Stimulated activated CD8-positive, alpha-beta memory T cell treated with anti-CD3 and anti-CD28 coated beads, Interleukin-4, amount 100 ng/mL, for 24 hours (primary cell): Measurements from ENCODE around the gene EME2.

Experiments
- DNase-seq: peaks from one replicate; pipeline ENCODE4 v3.0.0-alpha.2; 2020; ENCODE audit warnings: low read depth

EME2 gene

GRCh38 chr16:1745181-1745899 is 27.3 kb upstream of the EME2 start:
- DNase-seq = no peak

DNA sequence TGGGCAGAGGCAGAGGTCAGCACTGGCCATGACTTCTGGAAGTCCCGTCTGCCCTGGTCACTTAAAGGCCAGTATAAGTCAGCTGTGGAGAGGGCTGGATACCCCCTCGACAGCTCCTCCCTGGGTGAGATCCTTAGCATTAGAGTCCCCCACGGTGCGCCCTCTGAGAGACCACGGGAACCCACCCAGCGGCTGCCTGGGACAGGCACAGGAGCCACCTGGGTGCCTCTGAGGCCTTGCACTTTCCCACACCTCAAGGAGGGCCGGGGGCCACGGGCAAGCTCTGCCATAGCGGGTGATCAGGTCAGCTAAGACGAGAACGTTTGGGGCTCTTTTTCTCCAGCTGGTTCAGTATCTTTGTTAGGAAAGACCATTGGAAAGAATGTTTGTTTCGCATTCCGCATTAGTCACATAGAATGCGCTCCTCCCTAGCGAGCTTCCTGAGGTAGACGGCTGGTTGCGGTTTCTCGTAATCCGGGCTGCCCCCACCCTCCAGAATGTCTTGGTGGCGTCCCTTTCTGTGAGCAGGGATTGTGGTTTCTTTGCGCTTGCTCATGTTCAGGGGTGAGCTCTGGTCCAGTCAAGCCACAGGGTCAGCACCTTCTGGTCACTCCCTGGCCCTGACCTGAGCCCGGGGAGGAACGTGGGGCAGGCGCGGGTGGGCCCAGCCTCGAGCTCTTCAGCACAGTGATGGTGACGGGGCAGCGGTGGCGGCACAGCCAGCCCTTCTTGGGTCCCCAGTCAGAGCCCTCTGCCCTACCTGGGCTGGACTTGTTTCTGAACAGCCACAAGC is 26.5 kb upstream of the EME2 start:
- DNase-seq = no peak

DNA sequence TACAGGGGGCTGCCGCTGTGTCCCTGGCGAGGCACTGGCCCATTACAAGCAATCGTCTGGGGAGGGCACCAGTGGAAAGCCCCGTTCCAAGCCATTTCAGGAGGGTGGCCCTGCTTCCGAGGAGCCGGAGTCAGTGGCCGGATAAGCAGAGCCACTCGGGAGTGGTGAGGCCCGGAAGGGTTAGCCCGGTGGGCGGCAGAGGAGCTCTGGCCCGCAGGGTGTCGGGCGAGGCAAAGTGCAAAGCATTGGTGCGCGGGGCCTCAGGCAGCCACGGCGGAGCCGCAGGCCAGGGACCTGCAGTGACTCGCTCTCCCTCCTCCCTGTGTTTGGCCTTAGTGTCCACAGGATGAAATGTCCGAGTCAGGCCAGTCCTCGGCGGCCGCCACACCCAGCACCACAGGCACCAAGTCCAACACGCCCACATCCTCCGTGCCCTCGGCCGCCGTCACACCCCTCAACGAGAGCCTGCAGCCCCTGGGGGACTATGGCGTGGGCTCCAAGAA is 25.9 kb upstream of the EME2 start:
- DNase-seq = no peak

DNA sequence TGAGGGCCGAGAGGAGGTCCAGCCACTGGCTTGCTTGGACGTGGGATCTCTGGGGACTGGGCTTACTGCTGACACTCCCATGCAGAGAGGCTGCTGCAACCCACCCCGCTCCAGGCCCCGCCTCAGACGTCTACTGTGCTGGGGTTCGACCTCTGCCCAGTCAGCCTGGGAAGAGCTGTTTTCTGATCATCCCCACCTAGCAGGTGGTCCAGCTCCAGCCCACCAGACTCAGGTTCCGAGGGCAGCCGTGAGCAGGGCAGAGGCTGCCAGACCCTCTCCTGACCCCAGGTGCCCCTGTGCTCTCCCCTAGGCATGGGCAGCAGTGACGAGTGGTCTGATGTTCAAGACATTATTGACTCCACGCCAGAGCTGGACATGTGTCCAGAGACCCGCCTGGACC is 24.7 kb upstream of the EME2 start:
- no peak for DNase-seq

DNA sequence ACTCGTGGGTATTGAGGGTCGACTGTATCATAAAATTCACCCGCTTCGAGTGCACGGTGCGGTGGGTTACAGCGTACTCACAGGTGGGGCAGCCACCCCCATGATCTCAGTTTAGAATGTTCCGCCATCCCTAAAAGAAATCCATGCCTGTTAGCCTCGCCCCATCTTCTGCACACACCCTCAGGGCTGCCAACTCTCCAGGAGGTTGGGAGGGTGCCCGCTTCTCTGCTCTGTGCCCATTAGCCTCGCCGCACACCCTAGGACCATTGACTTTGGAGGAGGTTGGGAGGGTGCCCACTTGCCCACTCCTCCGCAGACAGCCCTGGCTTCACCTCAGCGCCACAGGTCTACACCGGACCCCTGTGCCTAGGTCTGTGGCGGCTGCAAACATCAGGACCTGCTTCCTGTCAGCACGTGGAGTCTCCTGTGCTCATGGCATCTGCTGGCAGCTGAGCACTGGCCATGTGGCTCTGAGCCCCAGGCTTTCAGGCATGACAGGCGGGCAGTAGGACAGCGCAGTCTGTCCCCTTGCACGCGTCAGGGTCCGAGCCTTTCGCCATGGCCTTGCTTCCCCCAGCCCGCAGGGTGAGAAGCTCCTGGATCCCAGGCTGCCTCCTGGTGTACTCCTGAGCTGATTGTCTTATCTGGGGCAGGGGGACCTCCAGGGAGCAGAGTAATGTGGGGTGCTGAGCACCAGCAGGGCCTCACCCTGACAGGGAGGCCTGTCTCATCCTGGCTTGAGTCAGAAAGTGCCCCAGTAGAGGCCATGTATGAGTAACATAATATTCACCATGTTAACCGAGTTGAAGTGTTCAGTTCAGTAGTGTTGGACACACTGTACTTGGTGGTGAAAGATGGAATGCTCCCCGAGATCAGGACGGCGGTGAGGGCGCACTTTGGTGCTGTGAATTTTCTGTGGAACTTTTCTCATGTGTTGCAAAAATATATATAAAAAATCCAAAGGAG is 23.2 kb upstream of the EME2 start:
- DNase-seq = no peak

DNA sequence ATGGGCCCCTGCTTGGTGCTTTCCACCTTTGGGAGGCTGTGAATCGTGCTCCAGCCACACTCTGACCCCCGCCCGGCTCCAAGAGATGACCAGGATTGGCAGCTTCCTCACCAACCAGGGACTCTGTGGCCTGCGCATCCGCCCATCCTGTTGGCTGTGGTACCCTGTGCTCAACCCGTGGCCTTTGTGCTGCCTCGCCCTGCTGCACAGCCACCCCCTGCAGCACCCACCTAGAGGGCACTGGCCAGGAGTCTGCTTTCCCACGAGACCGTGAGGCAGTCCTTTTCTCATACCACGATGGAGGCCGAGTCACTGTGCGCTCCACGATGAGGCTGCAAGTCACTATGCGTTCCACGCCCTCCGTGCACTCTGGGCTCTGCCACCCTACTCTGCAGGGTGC is 20.7 kb upstream of the EME2 start:
- no peak for DNase-seq

DNA sequence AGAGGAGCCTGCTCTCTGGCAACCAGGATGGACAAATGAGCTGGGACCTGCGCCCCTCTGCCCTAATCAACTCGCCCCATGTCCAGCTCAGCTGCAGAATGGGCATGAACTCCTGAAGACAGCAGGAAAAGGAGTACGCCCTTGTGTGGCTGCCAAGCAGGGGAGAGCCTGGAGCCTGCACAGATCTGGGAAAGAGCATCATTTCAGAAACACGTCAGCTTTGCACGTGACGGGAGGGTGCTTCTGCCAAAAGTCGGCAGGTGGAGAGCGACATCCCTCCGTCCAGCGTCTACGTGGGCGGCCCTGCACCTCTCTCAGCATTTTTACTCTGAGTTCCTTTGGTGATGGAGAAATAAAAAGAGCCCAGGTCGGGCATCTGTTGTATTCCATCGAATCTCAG is 19.8 kb upstream of the EME2 start:
- no peak for DNase-seq

DNA sequence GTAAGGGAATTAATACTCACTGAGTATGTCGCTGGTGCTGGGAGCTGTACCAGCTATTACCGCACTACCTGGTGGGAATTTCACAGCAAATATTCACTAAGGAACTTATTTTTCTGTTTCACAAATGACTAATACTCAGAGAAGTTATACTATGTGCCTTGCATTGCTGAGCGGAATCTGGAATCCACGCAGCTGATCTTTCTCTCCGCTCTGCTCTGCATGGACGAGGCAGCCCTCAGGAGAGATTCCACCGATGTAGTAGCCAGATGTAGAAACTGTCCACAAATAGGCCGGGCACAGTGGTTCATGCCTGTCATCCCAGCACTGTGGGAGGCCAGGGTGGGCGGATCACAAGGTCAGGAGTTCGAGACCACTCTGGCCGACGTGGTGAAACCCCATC is 18.4 kb upstream of the EME2 start:
- DNase-seq = no peak

DNA sequence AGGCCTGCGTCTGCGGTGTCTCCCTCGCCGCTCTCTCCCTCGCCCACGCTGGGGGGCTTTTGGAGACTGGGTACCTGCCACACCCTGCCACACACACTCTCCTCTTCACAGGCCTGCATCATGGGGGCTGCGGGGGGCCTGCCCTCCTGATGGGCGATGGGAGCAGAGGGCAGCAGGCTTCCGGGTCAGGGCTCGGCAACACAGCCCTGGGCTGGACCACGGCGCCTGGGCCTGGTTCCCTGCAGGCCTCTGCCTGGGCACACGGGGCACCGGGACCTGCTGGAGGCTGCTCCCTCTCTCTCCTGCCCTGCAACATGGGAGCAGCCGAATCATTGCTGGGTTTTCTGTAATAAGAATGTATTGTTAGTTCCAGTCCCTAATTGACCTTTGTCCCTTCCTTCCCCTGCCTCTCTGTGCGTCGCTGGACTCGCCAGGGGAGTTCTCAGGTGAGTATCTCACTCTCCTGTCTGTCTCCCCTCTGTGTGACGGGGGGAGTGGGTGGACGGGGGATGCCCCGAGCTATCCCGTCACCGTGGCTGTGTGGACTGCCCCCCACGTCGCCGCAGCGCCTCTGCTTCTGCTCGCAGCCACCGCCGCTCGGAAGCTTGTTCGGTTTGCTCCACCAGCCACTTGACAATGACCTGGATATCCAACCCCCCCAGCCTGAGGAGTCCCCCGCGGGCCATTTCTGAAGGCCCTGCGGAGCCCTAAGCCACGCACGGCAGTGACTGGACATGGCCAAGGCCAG is 14.7 kb upstream of the EME2 start:
- DNase-seq = no peak

DNA sequence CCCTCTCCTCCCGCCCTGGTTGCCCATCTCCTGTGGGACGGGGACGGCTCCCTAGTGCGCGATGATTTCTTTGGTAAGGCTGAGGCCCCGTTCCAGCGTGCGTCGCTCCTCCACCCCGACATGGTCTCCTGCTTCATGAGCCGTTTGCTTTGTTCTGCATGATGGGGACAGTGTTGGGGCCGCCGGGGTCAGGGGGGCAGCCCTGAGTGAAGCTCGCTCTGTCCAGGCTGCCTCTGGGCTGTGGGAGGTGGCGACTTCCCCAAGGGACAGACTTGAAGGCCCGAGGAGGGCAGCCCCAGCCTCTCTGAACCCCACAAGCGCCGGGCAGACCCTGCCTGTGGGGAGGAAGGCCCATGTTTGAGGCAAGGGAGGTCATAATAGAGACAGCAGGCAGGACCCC is 13.7 kb upstream of the EME2 start:
- no peak for DNase-seq

DNA sequence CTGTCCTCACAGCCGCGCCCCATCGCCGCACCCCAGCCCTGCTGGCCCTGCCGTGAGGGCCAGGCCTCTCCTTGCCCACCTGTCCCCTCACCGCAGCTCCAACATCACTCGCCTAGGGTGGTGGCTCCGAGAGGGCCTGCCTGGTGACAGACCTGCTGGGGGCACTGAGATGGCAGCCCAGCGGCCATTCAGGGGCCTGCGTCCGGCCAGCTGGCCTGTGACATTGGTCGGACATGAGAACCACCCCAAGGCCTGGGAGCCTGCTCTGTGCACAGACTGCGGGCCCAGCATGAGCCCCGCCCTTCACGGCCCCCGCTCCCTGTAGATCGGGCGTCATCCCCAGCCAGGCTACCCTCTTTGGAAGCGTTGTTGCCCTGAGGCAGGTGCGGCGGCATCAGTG is 13.1 kb upstream of the EME2 start:
- no peak for DNase-seq

DNA sequence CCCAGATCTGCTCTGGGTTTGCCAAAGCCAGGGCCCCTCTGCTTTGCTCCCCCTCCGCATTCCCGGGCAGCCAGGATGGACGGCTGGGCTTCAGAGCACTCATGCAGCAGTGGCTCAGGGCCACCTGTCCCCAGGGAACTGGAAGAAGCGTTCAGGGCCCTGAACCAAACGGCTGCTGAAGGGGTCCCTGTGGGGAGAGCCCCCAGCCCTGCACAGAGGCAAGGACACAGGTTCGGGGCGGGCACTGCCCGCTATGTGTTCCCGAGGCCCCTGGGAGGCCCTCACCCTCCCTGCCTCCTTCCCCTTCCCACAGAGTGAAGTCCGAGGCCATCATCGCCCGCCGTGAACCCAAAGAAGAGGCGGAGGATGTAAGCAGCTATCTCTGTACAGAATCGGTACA is 11.7 kb upstream of the EME2 start:
- no peak for DNase-seq

DNA sequence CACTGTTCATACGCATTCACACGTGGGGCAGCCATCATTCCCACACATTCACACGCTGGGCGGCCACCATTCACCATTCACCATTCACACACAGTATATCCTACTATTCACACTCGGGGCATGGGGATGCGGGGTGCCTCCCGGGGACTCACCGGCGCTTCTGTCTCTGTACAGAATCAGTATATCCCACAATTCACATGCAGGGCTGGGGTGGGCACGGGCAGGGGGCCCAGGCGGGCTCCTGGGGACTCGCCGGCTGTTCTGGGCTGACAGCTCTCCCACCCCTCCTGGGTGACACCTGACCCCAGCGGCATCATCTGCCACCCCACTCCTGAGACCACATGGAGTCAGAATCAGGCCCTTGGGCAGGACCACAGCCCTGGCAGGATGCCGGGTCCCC is 10.9 kb upstream of the EME2 start:
- DNase-seq = no peak

DNA sequence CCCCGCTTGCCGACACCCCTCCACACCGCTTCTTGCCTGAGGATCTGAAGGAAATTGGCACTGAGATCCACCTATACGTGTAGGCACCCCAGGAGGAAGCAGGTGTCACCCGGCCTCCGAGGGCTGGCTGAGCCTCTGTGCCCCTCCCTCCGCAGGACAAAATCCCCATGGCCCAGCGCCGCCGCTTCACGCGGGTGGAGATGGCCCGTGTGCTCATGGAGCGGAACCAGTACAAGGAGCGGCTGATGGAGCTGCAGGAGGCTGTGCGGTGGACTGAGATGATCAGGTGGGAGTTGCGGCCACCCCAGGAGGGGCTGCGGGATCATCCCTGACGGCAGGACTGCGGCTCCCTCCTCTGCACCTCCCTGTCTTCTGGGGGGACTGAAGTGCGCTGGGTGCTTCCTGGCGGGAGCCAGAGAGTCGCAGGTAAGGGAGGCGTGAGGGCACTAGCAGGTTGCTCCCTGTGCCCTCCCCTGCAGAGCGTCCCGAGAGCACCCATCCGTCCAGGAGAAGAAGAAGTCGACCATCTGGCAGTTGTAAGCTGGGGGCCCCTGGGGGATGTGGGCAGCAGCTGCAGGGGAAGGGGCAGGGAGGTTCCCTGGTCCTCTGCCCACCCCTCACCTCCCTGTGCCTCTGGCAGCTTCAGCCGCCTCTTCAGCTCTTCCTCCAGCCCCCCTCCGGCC is 10.3 kb upstream of the EME2 start:
- no peak for DNase-seq

GRCh38 chr16:1762879-1763520 is 9.6 kb upstream of the EME2 start:
- DNase-seq = no peak

DNA sequence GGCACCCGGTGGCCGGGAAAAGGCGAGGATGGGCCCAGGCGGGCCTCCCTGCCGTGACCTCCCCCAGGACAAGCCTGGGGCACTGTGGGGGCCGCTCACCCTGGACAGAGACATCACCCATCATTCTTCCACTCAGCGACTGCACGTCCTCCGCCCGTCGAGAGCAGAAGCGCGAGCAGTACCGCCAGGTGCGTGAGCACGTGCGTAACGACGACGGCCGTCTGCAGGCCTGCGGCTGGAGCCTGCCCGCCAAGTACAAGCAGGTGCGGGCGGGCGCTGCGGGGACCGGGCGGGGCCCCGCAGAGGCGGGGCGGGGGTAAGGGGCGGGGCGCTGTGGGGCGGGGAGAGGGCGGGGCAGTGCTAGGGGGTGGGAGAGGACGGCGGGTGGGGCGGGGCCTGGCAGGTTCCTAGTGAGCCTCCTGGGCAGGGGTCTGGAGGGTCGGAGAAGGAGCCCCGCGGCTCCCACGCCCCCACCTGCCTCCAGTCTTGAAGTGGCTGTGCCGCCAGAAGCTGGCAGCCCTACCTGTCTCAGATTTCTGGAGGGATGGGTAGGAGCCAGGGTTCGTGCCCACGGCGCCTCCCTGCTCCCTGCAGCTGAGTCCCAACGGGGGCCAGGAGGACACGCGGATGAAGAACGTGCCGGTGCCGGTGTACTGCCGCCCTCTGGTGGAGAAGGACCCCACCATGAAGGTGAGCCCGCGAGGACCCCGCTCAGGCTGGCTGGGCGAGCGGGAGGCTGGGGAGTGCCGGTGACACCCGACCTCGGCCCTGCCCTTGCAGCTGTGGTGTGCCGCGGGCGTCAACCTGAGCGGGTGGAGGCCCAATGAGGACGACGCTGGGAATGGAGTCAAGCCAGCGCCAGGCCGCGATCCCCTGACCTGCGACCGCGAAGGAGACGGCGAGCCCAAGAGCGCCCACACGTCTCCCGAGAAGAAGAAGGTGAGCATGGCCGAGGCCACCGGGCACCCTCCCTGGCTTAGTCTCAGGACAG is 8.8 kb upstream of the EME2 start:
- DNase-seq = no peak

DNA sequence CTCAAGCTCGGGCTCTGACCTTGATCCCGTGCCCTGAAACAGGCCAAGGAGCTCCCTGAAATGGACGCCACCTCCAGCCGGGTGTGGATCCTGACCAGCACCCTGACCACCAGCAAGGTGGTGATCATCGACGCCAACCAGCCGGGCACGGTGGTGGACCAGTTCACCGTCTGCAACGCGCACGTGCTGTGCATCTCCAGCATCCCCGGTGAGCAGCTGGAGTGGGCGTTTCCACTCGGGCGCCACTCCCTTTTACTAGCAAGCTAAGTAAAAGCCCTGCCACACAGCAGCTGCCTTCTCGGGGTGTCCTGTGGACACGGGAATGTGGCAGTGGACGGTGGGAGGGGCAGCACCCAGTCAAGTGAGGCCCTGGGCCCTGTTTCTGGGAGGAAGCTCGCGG is 7.6 kb upstream of the EME2 start:
- no peak for DNase-seq

DNA sequence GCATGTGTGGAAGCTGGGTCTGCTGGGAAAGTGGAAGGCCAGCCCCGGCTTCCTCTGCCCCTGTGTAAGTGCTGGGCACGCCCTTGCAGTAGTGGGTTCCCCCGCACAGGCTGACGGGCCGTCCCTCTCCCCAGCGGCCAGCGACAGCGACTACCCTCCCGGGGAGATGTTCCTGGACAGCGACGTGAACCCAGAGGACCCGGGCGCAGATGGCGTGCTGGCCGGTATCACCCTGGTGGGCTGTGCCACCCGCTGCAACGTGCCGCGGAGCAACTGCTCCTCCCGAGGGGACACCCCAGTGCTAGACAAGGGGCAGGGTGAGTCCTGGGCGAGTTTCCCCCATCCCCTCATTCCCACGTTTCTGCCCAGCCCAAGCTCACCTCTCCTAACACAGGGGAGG is 6.8 kb upstream of the EME2 start:
- no peak for DNase-seq

DNA sequence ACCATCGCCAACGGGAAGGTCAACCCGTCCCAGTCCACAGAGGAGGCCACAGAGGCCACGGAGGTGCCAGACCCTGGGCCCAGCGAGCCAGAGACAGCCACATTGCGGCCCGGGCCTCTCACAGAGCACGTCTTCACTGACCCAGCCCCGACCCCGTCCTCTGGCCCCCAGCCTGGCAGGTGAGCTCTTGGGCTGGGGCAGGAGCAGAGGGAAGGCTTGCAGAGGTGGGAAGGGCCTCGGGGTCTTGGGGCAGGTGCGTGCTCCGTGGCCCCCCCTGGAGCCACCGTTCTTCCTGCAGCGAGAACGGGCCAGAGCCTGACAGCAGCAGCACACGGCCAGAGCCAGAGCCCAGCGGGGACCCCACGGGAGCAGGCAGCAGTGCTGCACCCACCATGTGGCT is 6.4 kb upstream of the EME2 start:
- DNase-seq = no peak
